Measurements from ENCODE around the gene CADPS.

The CADPS gene

GRCh38 chr3:62653796-62654195 lies 221.4 kb downstream of the CADPS start:
- H3K4me3 Mint-ChIP-seq: no peak overlapping the region
- H3K4me1 Mint-ChIP-seq (ENCODE audit: low read depth): no peaks in the 10 kb centered on the region

GRCh38 chr3:62647711-62648110 lies 227.5 kb downstream of the CADPS start:
- no peaks in the 10 kb centered on the region for H3K27me3 Mint-ChIP-seq
- no peaks in the 10 kb centered on the region for H3K4me1 Mint-ChIP-seq (ENCODE audit: low read depth)
- no peak overlapping the region for H3K4me3 Mint-ChIP-seq

More at GRCh38 chr3:62653796-62654195, 221.4 kb downstream of the CADPS start:
- Mint-ChIP-seq H3K27ac (no peak overlapping the region), H3K9me3 (no peaks in the 10 kb centered on the region), H3K27me3 (peaks cover 6% of the 10 kb centered on the region), H3K36me3 (ENCODE audit: low read depth) (no peaks in the 10 kb centered on the region)

GRCh38 chr3:62644493-62644892 lies 230.7 kb downstream of the CADPS start:
- H3K36me3 Mint-ChIP-seq (ENCODE audit: low read depth): no peaks in the 10 kb centered on the region
- H3K4me3 Mint-ChIP-seq: no peak overlapping the region
- no peaks in the 10 kb centered on the region for H3K9me3 Mint-ChIP-seq
- H3K27ac Mint-ChIP-seq: no peak overlapping the region
- no peaks in the 10 kb centered on the region for H3K4me1 Mint-ChIP-seq (ENCODE audit: low read depth)
- H3K27me3 Mint-ChIP-seq: peaks cover 12% of the 10 kb centered on the region

More at GRCh38 chr3:62647711-62648110, 227.5 kb downstream of the CADPS start:
- Mint-ChIP-seq H3K27ac (no peak overlapping the region), H3K36me3 (ENCODE audit: low read depth) (no peaks in the 10 kb centered on the region), H3K9me3 (no peaks in the 10 kb centered on the region)

GRCh38 chr3:62638316-62638715 lies 236.9 kb downstream of the CADPS start:
- Mint-ChIP-seq H3K4me1 (ENCODE audit: low read depth) (no peaks in the 10 kb centered on the region), H3K27ac (no peak overlapping the region), H3K27me3 (peaks cover 17% of the 10 kb centered on the region), H3K4me3 (no peak overlapping the region), H3K36me3 (ENCODE audit: low read depth) (no peaks in the 10 kb centered on the region), H3K9me3 (no peaks in the 10 kb centered on the region)

DNA sequence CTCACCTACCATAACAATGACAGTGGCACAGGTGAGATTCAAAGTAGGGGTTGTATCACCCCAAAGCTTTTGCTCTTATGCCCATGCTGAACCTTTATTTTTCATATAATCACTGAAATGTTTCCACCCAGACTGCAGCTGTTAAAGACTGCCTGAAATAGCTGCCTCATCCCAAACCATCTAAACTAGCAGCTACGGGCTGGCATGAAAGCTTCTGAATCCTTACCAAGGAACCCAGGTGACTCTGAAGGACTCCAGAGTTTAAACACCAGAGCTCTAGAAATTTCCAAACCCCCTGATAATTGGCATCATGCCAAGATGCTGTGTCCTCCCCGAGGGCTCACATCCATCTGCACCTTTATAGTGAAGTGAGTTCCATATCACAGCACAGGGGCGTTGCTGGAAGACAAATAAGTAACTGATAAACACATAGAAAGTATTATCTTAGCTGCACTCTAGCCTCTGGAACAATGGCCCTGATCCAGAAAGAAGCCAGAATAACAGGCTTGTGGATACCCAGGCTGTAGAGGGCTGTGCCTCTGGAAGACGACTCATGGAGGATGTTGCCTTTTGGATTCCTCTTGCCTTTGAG lies 238.9 kb downstream of the CADPS start:
- Mint-ChIP-seq H3K9me3 (no peaks in the 10 kb centered on the region), H3K4me3 (no peak overlapping the region), H3K36me3 (ENCODE audit: low read depth) (no peaks in the 10 kb centered on the region), H3K4me1 (ENCODE audit: low read depth) (no peaks in the 10 kb centered on the region), H3K27me3 (peaks cover 13% of the 10 kb centered on the region), H3K27ac (no peak overlapping the region)

DNA sequence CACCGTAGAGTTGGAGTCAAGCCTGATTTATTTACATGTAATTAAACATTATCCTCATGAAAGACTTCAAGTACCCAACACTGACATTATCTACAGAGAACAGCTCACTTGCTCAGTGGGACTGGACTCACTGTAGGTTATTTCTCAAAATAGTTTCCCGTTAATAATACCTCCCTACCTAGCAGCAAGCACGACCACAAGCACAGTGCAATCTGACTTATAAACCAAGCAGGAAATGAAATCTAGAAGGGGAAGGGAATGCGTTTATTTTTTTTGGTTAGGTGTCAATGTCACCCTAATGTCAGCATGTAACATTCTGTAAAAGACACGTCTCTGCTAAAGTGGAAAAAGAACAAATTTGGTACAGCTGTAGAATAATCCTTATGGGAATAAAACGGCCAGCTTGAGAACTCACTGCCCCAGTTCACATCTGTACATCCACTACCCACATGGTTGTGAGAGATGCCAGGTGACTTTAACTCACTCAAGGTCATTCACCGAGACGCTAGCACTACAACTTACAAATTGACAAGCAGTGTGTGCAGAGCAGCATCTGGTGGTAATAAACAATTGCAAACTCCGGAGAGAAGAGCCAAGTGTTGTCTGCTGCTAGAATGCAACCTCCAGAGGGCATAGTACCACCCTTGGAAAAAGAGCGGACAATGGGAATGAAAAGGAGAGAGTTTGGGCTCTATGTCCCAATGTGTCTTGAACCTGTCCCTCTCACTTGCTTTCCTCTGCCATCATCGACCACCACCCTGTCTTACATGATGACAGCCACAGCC lies 242.5 kb downstream of the CADPS start:
- Mint-ChIP-seq H3K36me3 (ENCODE audit: low read depth) (no peaks in the 10 kb centered on the region), H3K4me1 (ENCODE audit: low read depth) (no peaks in the 10 kb centered on the region), H3K9me3 (no peaks in the 10 kb centered on the region), H3K4me3 (no peak overlapping the region), H3K27ac (no peak overlapping the region), H3K27me3 (peaks cover 11% of the 10 kb centered on the region)

DNA sequence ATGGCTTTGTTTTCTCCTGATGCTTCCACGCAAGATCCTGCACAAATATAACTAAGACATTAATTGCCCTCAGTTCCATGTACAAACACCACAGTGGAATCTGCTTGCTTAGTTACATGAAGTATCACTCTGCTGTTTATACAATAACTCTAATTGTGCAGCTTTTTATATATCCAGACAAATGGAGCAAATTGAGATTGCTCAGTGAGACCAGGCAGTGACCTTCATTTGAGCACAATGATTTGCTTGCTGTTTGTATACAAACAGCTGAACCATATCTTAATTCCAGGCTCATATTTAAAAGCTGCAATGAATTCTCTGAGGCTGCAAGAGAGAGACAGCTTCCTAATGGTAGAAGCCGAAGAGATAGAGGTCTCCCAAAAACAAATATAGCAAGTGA lies 243.7 kb downstream of the CADPS start:
- Mint-ChIP-seq H3K4me3 (no peak overlapping the region), H3K36me3 (ENCODE audit: low read depth) (no peaks in the 10 kb centered on the region), H3K27me3 (peaks cover 11% of the 10 kb centered on the region), H3K27ac (no peak overlapping the region), H3K4me1 (ENCODE audit: low read depth) (no peaks in the 10 kb centered on the region), H3K9me3 (no peaks in the 10 kb centered on the region)

GRCh38 chr3:62630664-62631063 lies 244.6 kb downstream of the CADPS start:
- Mint-ChIP-seq H3K4me1 (ENCODE audit: low read depth) (no peaks in the 10 kb centered on the region), H3K36me3 (ENCODE audit: low read depth) (no peaks in the 10 kb centered on the region), H3K27ac (no peak overlapping the region), H3K27me3 (peaks cover 13% of the 10 kb centered on the region), H3K9me3 (no peaks in the 10 kb centered on the region), H3K4me3 (no peak overlapping the region)

DNA sequence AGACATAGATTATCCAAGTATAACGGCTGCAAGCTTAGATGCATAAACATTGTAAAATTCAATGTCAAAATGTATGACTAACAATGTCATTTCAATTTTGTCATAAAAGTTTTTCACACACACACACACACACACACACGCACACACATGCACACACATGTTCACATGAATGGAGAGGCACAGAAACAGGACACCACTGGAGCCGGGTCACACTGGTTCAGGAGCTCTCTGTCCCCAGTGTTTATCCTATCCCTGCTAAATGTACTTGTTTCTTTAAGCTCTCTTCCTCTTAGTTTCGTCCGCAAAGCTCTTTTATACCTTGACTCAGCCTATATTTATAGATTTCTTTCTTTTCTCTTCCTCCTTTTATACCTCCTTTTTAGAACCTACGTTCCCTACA lies 249.9 kb downstream of the CADPS start:
- H3K9me3 Mint-ChIP-seq: no peaks in the 10 kb centered on the region
- H3K27me3 Mint-ChIP-seq: peaks cover 13% of the 10 kb centered on the region
- H3K27ac Mint-ChIP-seq: no peak overlapping the region
- H3K36me3 Mint-ChIP-seq (ENCODE audit: low read depth): no peaks in the 10 kb centered on the region
- H3K4me1 Mint-ChIP-seq (ENCODE audit: low read depth): no peaks in the 10 kb centered on the region
- H3K4me3 Mint-ChIP-seq: no peak overlapping the region

DNA sequence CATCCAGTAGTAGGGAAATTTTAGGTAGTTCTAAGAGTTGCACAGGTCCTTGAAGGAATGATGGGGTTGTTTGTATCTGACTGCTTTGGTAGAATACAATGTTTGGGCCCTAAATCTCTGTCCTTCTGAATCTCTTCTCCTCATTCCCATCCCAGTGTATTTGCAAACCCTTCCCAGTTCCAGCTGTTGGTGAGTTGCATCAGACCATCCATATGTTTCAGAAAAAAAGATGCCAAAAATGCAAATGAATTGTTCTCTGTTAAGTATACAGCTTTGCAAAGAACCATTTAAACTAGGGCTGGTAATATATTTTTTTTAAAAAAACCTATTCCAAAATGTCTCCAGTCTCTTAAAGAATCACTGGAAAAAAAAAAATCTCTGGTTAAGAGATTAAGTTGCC lies 251.0 kb downstream of the CADPS start:
- no peaks in the 10 kb centered on the region for H3K4me1 Mint-ChIP-seq (ENCODE audit: low read depth)
- H3K9me3 Mint-ChIP-seq: no peaks in the 10 kb centered on the region
- peaks cover 11% of the 10 kb centered on the region for H3K27me3 Mint-ChIP-seq
- H3K36me3 Mint-ChIP-seq (ENCODE audit: low read depth): no peaks in the 10 kb centered on the region
- no peak overlapping the region for H3K27ac Mint-ChIP-seq
- no peak overlapping the region for H3K4me3 Mint-ChIP-seq

GRCh38 chr3:62622553-62623174 lies 252.6 kb downstream of the CADPS start:
- peaks cover 7% of the 10 kb centered on the region for H3K27me3 Mint-ChIP-seq
- no peaks in the 10 kb centered on the region for H3K9me3 Mint-ChIP-seq
- no peaks in the 10 kb centered on the region for H3K4me1 Mint-ChIP-seq (ENCODE audit: low read depth)
- H3K36me3 Mint-ChIP-seq (ENCODE audit: low read depth): no peaks in the 10 kb centered on the region
- H3K27ac Mint-ChIP-seq: no peak overlapping the region
- no peak overlapping the region for H3K4me3 Mint-ChIP-seq

- Mint-ChIP-seq H3K9me3 (no peaks in the 10 kb centered on the region), H3K36me3 (ENCODE audit: low read depth) (no peaks in the 10 kb centered on the region), H3K4me3 (no peak overlapping the region), H3K27ac (no peak overlapping the region), H3K4me1 (ENCODE audit: low read depth) (no peaks in the 10 kb centered on the region), H3K27me3 (peaks cover 7% of the 10 kb centered on the region)
Observed at GRCh38 chr3:62621925-62622324, 253.3 kb downstream of the CADPS start.

- no peaks in the 10 kb centered on the region for H3K36me3 Mint-ChIP-seq (ENCODE audit: low read depth)
- no peak overlapping the region for H3K4me3 Mint-ChIP-seq
- H3K4me1 Mint-ChIP-seq (ENCODE audit: low read depth): no peaks in the 10 kb centered on the region
- H3K9me3 Mint-ChIP-seq: no peaks in the 10 kb centered on the region
- H3K27me3 Mint-ChIP-seq: peaks cover 6% of the 10 kb centered on the region
- H3K27ac Mint-ChIP-seq: no peak overlapping the region
Observed at GRCh38 chr3:62621176-62621575, 254.0 kb downstream of the CADPS start.

GRCh38 chr3:62615258-62615849 lies 259.9 kb downstream of the CADPS start:
- Mint-ChIP-seq H3K9me3 (no peaks in the 10 kb centered on the region), H3K4me3 (no peak overlapping the region), H3K4me1 (ENCODE audit: low read depth) (no peaks in the 10 kb centered on the region), H3K27me3 (peaks cover 10% of the 10 kb centered on the region), H3K36me3 (ENCODE audit: low read depth) (no peaks in the 10 kb centered on the region), H3K27ac (no peak overlapping the region)

DNA sequence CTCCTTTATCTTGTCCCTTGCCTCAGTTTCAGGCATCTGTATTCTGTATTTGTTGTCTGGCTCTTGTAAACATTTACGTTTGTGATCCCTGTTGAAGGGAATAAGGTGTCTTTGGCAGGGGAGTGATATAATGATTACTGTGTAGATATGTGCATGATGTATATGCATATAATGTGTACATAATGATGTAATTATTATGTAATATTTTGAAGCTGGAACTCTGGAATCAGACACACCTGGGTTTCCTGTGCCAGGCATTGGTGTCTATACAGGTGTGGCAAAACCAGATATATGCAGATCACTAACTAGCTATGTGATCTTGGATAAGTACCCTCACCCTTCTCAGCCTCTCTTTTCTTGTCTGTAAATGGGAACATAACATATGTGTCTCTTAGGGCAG lies 260.7 kb downstream of the CADPS start:
- Mint-ChIP-seq H3K27ac (no peak overlapping the region), H3K4me1 (ENCODE audit: low read depth) (no peaks in the 10 kb centered on the region), H3K4me3 (no peak overlapping the region), H3K36me3 (ENCODE audit: low read depth) (no peaks in the 10 kb centered on the region), H3K9me3 (no peaks in the 10 kb centered on the region), H3K27me3 (peaks cover 10% of the 10 kb centered on the region)

Measured in stimulated activated naive CD8-positive, alpha-beta T cell treated with anti-CD3 and anti-CD28 coated beads, Interleukin-15, Interleukin-2, amounts not matched to agents 100 ng/mL and 50 ng/mL, for 24 hours (primary cell).